ENCODE results near the gene CACNA1C.

CACNA1C gene

DNA sequence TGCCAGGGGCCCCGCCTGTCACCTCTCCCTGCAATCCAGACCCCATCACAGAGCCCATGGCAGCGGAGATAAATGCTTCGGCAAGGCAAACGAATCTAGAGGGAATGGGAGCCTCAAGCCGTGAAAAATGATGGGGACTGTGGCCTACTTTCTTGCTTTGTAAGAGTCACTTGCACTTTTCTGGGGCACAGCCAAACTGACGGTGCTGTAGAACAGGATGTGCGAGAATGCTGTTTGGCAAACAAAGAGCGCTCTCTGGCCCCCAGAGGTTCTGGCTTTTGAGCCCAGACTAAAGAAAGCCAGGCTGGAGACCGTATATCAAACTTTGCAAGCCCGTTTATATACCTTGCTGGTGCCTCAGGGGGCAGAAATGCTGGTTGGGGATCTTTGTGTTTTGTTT, 108.7 kb downstream of the CACNA1C start:
- H3K27ac ChIP-seq, result peak overlapping the region; percentile 94
- TF ChIP-seq, protein P1, sequence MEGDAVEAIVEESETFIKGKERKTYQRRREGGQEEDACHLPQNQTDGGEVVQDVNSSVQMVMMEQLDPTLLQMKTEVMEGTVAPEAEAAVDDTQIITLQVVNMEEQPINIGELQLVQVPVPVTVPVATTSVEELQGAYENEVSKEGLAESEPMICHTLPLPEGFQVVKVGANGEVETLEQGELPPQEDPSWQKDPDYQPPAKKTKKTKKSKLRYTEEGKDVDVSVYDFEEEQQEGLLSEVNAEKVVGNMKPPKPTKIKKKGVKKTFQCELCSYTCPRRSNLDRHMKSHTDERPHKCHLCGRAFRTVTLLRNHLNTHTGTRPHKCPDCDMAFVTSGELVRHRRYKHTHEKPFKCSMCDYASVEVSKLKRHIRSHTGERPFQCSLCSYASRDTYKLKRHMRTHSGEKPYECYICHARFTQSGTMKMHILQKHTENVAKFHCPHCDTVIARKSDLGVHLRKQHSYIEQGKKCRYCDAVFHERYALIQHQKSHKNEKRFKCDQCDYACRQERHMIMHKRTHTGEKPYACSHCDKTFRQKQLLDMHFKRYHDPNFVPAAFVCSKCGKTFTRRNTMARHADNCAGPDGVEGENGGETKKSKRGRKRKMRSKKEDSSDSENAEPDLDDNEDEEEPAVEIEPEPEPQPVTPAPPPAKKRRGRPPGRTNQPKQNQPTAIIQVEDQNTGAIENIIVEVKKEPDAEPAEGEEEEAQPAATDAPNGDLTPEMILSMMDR (conservative IDR thresholded peaks at IDR 0.05), result 0 out of 2 replicates have a peak, but pooled peaks have one; percentile 18

DNA sequence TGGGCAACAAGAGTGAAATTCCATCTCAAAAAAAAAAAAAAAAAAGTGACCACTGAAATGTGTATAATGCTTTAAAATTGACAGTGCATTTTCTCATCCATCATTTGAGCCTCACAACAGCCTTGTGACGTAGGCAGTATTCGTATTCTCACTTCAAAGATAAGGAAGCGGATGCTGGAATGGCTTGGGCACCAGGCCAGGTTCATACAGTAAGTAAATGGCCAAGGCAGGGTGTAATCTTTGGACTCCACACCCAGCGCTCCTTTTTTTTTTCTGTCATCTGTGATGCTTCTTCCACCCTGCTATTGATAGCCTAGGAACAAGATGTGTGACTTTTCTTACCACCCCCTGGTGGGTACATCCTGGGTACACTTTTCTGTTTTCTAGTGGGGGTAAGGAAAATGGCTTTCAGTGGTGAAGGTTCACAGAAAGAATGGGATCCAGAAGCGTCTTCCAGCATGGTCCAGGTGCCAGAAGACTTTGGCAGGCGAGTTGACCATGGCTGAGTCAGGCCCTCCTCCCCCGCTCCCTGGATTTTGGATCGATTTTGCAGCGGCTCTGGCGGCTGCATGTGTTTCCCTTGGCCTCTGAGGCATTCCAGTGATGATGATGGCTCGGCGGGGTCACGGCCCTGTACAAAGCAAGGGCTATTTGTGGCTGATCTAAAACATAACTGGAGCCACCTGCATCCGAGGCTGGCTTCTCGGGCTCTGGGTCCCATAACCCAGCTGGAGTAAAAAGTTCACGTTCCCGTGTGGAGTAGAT, 110.6 kb downstream of the CACNA1C start:
- TF ChIP-seq, protein P1 (conservative IDR thresholded peaks at IDR 0.05), result no peak
- peak overlapping the region; percentile 94 for H3K27ac ChIP-seq

DNA sequence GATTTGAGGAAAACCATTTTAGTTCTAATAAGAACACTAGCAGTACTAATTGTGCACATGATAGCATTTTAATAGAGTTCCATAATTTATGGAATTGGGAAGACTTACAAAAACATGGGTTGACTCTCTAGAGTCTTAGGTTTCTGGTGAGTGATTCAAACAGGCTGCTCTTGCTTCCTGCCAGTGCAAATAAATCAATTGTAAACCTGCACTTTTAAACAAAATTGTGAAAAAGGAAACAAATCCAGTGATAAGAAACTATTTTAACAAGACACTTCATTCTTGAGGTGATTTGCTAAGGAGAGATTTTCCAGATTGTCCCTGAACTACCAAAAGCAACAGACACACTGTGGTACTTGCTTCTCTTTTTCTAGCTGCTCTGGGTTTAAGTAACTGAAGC, 112.2 kb downstream of the CACNA1C start:
- TF ChIP-seq, protein P1 (conservative IDR thresholded peaks at IDR 0.05), result no peak
- H3K27ac ChIP-seq, result no peak overlapping the region

DNA sequence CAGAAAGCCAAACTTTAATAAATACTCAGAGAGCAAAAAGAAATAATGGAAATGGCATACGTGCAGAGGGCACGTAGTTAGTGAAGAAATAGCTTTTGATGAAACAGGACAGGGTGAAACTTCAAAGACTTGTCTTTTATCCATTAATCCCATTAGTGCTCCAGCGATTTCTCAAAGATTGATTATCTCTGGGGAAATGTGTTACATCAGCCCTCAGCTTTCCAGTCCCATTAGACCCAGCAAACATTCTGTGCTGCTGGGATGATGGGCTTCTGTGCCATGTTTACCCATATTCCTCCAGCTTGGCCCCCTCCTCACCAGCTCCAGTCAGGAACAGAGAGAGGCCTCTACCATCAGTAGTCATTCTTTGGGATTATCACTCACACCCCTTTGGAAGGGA, 113.1 kb downstream of the CACNA1C start:
- TF ChIP-seq, protein P1 (conservative IDR thresholded peaks at IDR 0.05), result no peak
- H3K27ac ChIP-seq, result no peak overlapping the region

DNA sequence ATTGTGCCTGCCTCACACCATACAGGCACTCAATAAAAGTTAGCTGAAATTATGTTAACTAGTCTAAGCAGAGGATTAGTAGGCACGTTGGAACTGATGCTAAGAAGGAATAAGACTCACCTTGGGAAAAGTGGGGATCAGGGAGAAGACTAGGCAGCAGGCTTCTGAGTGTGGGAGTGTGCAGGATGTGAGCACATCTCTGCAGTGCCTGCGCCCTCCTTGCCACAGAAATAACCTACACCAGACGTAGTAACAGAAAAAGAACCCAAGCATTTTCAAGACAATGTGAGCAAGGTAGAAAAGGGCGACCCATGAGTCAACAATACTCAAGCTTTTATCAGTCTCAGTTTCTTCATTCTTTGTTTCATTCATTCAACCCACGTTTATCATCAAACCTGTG, 113.9 kb downstream of the CACNA1C start:
- TF ChIP-seq, protein P1 (conservative IDR thresholded peaks at IDR 0.05), result no peak
- no peak overlapping the region for H3K27ac ChIP-seq

DNA sequence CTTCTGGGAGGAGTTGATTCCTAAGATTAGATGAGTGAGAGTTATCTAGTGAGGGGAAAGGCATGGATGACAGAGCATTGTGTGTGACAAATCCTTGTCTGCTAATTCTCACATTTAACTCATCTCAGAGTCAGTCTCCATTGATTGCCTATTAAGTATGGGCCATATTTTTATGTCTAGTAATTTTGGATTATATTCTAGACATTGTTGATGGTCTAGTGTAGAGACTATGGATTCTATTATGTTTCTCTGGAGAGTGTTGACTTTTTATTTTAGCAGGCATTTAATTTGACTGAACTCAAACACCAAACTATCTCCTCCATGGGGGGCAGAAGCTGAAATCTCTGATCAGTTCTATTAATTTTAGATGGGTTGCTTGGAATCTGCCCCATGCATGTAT, 114.4 kb downstream of the CACNA1C start:
- TF ChIP-seq, protein P1 (conservative IDR thresholded peaks at IDR 0.05), result no peak
- no peak overlapping the region for H3K27ac ChIP-seq

DNA sequence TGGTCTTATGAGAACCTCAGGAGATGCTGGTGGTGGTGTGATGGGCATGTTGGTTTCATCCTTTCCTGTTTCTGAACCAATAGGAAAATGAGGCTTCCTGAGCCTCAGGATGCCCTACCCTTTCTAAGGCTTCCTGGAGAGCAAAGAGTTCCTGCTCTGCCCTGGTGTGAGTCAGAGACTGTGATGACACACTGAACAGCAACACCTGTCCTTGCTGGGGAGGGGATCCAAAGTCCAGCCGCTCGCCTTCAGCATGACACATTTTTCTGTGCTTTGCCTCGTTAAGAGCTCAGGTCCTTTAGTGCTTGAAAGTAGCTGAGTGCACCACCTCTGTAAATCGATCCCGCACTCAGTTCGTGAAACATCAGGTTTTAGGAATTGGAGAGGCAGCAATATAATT, 116.0 kb downstream of the CACNA1C start:
- TF ChIP-seq, protein P1 (conservative IDR thresholded peaks at IDR 0.05), result no peak
- H3K27ac ChIP-seq, result no peak overlapping the region
